VCaP (cell line): ENCODE data around the gene OR4N2.
"Not testable (repeated sequence)": the region's sequence is repeated elsewhere in the genome, so short reads cannot be mapped to it uniquely, and the experiment has no call there.

Experiments
- H3K27ac ChIP-seq: fragments of 450-650 bp; 2 replicates; pipeline ENCODE4 v1.5.1; 2017
- CTCF ChIP-seq: fragments of 450-650 bp; conservative IDR thresholded peaks from 2 replicates; pipeline ENCODE4 v1.5.1; 2017; ENCODE audit warnings: mild to moderate bottlenecking, moderate library complexity

Gene OR4N2, protein sequence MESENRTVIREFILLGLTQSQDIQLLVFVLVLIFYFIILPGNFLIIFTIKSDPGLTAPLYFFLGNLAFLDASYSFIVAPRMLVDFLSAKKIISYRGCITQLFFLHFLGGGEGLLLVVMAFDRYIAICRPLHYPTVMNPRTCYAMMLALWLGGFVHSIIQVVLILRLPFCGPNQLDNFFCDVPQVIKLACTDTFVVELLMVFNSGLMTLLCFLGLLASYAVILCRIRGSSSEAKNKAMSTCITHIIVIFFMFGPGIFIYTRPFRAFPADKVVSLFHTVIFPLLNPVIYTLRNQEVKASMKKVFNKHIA

DNA sequence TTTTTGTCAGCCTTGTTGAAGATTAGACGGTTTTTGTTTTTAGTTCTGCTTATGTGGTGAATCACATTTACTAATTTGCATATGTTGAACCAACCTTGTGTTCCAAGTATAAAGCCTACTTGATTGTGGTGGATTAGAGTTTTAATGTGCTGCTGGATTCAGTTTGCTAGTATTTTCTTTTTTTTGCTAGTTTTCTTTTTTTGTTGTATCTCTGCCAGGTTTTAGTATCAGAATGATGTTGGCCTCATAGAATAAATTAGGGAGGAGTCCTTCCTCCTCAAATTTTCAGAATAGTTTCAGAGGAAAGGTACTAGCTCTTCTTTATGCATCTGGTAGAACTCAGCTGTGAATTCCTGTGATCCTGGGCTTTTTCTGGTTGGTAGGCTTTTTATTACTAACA, at the start of gene OR4N2:
Gene OR4N2, plus strand, starts transcription at position 301 of the 400 bp plus-strand sequence. CDS start 23,679 bp downstream, outside the sequence.
- H3K27ac ChIP-seq: not testable (repeated sequence)

DNA sequence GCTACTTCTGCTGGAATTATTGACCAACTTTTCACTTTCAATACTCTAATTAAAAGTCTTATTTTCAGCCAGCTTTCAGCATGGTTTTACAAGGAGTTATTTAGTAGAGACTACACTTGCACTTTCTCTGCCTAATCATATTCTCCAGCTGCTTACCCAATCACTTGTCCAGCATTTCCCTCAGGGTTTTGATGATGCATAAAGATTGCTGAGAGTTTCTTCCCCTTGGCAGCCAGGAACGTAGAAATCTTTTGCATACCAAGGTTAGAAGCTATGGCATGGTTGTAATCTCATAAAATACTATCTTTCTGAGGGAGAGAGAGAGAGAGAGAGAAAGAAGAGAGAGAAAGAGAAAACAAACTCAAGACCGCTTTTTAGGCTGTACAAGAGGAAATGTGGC, 49.4 kb upstream of the OR4N2 start:
- no peak overlapping the region for H3K27ac ChIP-seq
- TF ChIP-seq CTCF: no peak

- H3K27ac ChIP-seq: not testable (repeated sequence)
Measured at GRCh38 chr14:19771491-19771890, 32.1 kb upstream of the OR4N2 start.

DNA sequence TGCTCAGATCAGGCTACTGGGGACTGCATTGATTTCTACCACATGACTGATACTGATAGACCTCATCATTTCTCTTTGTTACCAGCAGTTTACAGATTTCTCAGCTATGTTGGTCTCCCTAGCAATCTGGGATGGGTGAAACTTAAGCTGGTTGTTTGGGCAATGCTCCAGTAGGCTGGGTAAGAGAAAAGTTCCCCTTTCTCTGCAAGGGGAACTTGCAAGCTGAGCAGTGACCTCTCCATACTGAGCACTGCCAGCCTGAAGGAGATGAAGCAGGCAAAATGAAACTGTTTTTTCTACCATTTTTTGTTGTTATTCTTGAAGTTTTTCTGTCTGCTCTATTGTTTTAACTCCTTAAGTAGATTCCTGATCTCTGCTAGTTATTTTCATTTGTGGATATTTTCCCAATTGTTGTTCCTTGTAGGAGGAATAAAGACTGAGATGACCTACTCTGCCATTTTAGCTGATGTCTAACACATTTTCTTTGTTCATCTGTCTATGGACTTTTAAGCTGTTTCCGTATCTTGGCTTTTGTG, 31.6 kb upstream of the OR4N2 start:
- H3K27ac ChIP-seq: no peak overlapping the region
- no peak for TF ChIP-seq CTCF

DNA sequence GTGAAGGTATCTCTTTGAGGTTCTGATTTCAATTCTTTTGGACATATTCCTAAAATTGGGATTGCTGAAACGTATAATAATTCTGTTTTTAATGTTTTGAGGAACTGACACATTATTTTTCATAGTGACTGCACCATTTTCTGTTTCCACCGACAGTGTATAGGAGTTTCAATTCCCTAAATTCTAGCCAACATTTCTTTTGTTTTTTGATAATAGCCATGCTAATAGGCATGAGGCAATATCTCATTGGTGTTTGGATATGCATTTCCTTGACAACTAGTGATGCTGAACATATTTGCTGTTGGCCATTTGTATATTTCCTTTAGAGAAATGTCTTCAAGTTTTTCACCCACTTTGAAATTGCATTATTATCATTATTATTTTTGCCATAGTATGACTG, 31.1 kb upstream of the OR4N2 start:
- not testable (repeated sequence) for H3K27ac ChIP-seq

DNA sequence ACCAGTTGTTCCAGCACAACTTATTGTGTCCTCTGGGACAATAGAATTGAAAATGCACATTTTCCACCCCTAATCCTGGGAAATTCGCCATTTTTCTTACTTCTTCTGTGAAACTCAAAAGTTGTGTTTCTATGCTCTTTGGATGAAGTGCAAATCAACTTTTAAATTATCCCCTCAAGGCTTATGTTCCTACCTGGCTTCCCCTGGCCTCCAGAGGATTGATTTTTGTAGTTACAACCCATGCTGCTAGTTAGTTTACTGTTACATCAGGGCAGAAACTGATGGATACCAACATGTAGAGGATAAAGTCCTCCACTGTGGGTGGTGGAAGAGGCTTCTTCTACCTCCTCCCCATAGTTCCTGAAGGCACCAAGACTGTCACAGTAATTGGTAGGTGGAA, 30.4 kb upstream of the OR4N2 start, which contains the start of gene OR4M1:
Gene OR4M1, plus strand, starts transcription at position 301 of the 400 bp plus-strand sequence. CDS start 6,819 bp downstream, outside the sequence.
- not testable (repeated sequence) for H3K27ac ChIP-seq

- TF ChIP-seq CTCF: no peak
Measured at GRCh38 chr14:19775587-19775986, 28.0 kb upstream of the OR4N2 start.

GRCh38 chr14:19785848-19786247, 17.7 kb upstream of the OR4N2 start:
- not testable (repeated sequence) for H3K27ac ChIP-seq

More at GRCh38 chr14:19775587-19775986, 28.0 kb upstream of the OR4N2 start:
- H3K27ac ChIP-seq: no peak overlapping the region

DNA sequence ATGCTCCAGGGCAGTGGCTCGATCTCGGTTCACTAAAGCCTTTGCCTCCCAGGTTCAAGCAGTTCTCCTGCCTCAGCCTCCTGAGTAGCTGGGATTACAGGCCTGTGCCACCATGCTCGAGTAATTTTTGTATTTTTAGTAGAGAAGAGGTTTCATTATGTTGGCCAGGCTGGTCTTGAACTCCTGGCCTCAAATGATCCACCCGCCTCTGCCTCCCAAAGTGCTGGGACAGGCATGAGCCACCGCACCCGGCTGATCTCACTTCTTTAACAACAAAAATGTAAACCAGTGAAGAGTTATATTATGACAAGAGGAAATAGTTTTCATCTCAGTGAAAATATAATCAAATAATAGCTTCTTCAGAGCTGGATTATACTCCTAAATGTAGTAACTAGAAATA, 16.3 kb upstream of the OR4N2 start:
- not testable (repeated sequence) for H3K27ac ChIP-seq

- H3K27ac ChIP-seq: not testable (repeated sequence)
Measured at GRCh38 chr14:19788150-19788549, 15.4 kb upstream of the OR4N2 start.

DNA sequence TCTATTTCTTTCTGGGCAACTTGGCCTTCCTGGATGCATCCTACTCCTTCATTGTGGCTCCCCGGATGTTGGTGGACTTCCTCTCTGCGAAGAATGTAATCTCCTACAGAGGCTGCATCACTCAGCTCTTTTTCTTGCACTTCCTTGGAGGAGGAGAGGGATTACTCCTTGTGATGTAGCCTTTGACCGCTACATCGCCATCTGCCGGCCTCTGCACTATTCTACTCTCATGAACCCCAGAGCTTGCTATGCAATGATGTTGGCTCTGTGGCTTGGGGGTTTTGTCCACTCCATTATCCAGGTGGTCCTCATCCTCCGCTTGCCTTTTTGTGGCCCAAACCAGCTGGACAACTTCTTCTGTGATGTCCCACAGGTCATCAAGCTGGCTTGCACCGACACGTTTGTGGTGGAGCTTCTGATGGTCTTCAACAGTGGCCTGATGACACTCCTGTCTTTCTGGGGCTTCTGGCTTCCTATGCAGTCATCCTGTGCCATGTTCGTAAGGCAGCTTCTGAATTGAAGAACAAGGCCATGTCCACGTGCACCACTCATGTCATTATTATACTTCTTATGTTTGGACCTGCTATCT, 7.0 kb upstream of the OR4N2 start:
- not testable (repeated sequence) for H3K27ac ChIP-seq

GRCh38 chr14:19799880-19800279, 3.7 kb upstream of the OR4N2 start:
- no peak overlapping the region for H3K27ac ChIP-seq
- no peak for TF ChIP-seq CTCF
